GM19328 (cell line): ENCODE results near the gene FBXO28.
A peak's percentile ranks its signal among the peaks of the same experiment; 100 is the strongest.

Source experiments
- ATAC-seq: cut with Tn5 transposase; IDR thresholded peaks from one replicate; pipeline ENCODE4 v1.9.1; 2021; ENCODE audit warnings: mild to moderate bottlenecking, moderate library complexity; ENCODE audit not compliant: unreplicated experiment

The FBXO28 gene

GRCh38 chr1:224149709-224150108 lies 35.8 kb downstream of the FBXO28 start:
- no peak for ATAC-seq

DNA sequence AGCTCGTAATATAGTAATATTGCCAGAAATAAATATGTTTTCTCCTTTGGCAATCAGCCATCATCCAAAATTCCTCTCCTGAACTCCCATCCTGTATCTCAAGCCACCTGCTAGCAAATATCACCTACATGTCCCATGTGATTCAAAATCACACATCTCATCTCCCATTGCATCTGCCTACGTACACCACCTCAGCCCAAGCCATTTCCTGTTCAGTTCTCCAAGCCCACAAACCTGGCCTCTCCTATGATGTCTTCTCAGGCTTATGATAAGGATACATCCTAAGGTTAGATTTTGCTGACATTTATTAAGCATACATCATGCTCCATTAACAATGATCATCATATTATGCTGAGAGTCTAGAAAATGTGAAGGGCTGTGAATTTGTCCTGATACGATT lies 37.2 kb downstream of the FBXO28 start:
- no peak for ATAC-seq

GRCh38 chr1:224157316-224157715 lies 43.4 kb downstream of the FBXO28 start:
- ATAC-seq: no peak

DNA sequence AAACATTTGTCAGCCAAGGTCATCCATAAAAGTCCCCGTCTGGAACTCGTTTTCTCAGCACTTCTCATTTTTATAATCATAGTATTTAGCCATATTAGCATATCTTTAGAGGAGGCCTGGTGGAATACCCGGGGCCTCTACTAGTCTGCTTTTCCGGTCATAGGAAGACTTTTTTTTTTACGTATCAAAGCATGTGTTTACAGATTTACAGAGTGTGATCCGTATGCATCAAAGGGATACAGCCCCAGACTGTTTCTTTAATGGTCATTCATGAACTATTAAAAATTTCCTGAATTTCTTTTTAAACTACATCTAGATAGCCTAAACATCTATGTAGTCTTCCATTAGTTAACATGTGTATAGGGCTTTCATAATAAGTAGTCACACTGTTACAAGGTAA lies 45.6 kb downstream of the FBXO28 start:
- no peak for ATAC-seq

DNA sequence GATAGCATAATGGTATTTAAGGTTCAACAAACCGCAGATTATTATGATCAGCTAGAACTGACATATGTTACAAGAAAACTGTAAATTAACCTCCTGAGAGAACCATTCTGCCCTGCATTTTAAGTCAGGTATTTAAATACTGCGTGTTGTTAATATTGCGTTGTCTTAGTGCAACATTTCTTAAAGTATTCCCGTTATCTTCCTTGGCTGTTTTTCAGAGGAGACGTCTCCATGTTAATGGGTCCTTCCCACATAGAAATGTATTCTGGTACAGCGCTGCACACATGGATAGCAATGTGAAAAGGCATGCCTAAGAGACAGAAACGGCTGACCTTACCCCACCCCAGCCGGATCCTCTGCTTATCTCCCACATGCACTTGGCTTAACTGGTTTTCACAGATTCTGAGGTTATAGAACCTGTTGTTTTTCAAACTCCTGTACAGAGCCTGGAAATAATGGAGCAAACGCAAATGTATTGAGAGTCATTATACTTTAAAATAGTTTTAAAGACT lies 46.3 kb downstream of the FBXO28 start:
- ATAC-seq: no peak

DNA sequence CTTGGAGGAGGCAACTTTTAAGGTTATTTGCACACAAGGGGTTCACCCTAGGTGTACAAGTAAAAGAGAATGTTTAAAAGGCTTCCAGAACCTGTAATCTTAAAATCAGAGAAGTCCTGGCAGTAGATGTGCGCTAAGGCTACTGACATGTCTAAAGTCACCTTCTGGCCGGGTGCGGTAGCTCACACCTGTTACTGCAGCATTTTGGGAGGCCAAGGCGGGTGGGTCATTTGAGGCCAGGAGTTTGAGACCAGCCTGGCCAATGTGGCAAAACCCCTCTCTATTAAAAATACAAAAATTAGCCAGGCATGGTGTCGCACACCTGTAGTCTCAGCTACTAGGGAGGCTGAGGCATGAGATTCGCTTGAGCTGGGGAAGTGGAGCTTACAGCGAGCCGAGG lies 48.9 kb downstream of the FBXO28 start:
- no peak for ATAC-seq

- ATAC-seq: no peak
Observed at GRCh38 chr1:224163311-224163710, 49.4 kb downstream of the FBXO28 start.

DNA sequence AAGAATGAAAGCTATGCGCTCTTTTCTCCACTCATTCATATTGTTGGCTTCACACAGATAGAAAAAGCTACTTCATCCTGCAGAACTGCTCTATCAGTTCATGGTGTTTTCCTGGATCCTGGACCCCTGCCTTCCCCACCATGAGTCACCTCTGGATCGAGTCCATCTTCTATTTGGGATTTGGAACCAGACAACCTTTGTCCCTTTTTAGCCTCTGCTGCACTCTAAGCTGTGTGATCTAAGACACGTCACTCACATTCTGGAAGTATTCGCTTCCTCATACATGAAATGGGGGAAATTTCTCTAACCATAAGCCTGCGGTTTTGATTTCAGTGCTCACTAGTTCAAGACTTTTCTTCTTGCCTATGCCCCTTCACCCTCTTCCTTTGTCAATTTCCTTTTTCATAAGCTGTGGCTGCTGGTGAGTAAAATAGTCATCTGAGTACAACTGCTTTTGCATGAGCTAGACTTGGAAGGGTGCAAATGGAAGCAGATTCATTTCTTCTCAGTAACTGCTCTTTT lies 55.0 kb downstream of the FBXO28 start:
- ATAC-seq: peak; percentile 87

DNA sequence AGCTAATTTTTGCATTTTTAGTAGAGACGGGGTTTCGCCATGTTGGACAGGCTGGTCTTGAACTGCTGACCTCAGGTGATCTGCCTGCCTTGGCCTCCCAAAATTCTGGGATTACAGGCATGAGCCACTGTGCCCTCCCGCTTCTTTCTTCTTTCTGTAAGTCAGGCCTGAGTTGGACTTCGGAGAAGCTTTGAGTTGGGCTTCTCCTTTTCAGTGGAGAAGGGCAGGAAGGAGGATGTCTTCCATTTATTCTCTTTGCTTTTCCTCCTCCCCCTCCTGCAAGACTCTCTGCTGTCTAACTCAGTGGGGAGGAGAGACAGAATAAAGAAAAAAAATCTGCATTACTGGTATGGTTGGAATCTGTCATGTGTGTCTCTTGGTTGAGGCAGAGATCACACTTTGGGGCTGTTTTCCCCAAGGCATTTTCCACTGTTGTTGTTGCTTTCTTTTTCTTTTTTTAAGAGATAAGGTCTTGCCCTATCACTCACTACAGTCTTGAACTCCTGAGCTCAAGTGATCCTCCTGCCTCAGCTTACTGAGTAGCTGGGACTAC lies 55.9 kb downstream of the FBXO28 start:
- no peak for ATAC-seq

DNA sequence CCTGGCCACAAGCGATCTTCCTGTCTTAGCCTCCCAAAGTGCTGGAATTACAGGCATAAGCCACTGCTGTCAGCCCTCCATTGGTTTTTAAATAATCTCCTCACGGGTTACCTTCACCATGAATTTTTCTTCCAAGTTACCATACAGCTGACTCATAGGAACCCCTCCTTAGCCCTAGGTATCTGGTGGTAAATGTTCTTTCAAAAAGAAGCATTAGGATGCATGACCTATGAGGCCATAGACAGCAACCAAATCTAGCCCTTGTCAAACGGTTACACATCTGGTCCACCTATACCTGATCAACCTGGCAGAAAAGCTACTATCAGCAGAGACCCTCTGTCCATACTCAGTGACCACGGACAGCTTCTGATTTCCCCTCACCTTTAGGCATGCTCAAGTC lies 56.4 kb downstream of the FBXO28 start:
- ATAC-seq: no peak

DNA sequence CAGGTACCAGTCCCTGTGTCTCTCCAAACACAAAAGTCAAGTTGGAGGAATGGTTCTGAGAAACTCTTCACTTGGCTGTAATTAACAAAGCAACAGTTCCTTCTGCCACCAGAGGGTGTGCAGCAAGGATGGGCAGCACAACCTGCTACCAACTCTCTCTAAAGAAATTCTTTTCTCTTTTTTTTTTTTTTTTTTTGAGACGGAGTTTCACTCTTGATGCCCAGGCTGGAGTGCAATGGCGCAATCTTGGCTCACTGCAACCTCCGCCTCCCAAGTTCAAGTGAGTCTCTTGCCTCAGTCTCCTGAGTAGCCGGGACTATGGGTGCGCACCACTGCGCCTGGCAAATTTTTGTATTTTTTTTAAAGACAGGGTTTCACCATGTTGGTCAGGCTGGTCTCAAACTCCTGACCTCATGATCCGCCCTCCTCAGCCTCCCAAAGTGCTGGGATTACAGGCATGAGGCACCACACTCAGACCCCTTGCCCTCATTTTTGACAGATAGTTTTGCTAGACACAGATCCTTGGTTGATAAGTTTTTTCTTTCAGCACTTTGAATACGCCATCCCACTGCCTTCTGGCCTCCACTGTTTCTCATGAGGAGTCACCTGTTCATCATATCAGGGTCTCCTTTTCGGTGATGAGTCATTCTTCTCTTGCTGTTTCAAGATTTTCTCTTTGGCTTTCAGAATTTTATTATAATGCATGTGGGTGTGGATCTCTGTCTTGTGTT lies 57.0 kb downstream of the FBXO28 start:
- ATAC-seq: no peak

GRCh38 chr1:224172229-224172628 lies 58.3 kb downstream of the FBXO28 start:
- ATAC-seq: no peak

GRCh38 chr1:224173523-224173922 lies 59.6 kb downstream of the FBXO28 start:
- ATAC-seq: no peak

GRCh38 chr1:224175617-224176016 lies 61.7 kb downstream of the FBXO28 start:
- ATAC-seq: no peak

DNA sequence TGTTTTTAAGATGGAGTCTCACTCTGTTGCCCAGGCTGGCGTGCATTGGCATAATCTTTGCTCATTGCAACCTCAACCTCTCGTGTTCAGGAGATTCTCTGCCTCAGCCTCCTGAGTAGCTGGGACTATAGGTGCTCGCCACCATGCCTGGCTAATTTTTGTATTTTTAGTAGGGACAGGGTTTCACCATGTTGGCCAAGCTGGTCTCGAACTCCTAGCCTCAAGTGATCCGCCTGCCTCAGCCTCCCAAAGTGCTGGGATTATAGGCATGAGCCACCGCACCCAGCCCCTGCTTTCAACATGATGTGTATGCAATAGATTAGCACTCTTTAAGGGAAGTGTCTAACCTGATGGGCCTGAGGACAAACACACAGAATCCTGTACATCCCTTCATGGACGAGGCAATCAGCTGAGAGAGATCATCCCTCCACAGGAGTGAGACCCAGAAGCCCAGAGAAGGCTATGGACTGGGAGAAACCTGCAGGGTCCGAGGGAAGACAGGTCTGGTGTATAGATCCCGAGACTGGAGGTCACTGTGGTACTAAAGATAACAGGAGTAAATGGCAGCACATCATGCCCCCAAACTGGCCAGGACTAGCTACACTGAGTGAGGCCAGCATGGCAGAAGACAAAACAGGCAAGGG lies 63.6 kb downstream of the FBXO28 start:
- no peak for ATAC-seq

- ATAC-seq: no peak
Observed at GRCh38 chr1:224178894-224179293, 65.0 kb downstream of the FBXO28 start.

- ATAC-seq: no peak
Observed at GRCh38 chr1:224180783-224181452, 67.0 kb downstream of the FBXO28 start.

GRCh38 chr1:224181453-224181810 lies 67.5 kb downstream of the FBXO28 start:
- ATAC-seq: no peak

DNA sequence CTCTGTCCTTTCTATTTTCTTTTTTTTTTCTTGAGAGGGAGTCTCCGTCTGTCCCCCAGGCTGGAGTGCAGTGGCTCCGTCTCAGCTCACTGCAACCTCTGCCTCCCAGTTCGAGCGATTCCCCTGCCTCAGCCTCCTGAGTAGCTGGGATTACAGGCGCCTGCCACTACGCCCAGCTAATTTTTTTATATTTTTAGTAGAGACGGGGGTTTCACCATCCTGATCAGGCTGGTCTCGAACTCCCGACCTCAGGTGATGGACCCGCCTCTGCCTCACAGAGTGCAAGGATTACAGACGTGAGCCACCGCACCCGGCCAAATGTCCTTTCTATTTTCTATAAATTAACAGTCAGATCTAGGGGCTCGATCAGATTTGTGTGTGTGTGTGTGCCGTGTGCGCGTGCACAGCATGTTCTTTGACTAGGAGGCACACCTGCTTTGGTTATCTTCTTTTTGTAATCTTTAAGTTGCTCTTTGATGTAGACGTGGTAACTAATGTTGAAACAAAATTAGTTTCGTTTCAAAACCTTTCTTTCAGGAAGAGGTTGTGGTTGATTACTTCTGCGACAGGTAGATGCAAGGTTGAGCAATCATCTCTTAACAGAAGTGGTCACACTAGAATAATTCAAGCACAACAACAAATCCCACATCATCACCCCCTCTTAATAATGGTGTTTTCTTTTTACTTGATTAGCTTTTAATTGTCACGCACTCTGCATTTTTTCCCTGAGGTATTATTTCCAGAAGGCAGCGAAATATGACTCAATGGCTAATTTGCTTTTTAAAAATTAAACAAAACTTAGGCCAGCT lies 68.3 kb downstream of the FBXO28 start:
- ATAC-seq: peak; percentile 36

DNA sequence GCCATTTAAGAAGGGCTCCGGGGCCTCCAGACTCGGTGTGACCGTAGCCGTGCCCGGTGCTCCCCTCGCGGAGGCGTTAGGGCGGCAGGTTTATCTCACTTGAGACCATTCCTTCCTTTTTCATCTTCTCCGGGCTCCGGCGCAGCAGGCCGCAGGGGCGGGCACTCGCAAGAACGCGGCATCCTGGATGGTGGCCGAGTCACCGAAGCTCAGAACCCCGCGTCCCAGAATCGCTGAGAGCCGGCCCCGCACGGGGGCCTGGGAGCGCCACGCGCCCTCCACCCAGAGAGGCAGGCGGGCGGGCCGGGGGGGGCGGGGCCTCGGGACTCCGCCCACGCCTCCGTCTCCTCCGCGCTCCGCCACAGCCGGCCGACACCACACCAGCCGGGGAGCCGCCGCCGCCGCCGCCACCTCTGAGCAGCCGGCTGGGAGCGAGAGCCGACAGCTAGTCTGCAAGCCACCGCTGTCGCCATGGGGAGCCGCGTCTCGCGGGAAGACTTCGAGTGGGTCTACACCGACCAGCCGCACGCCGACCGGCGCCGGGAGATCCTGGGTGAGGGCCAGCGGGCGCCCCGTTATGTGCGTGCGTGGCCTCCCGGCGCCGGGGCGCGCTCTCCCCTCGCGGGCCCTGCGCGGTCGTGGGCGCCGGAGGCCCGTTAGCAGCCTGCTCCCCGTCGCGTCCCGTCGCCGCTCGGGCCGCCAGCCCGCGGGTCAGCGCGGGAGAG lies 69.1 kb downstream of the FBXO28 start, which contains the start of gene DEGS1:
TSS of gene DEGS1 (plus strand) at position 375 of the 725 bp plus-strand sequence. CDS start at position 472, 97 bp downstream.
- peak; percentile 57 for ATAC-seq
